CD8-positive, alpha-beta memory T cell (primary cell): ENCODE measurements around the gene NXF1. TPM values are rescaled to one million over a fixed set of nuclear protein-coding genes. Genes with fewer than 3 reads are reported as not detected.
"Not testable (repeated sequence)": the region's sequence is repeated elsewhere in the genome, so short reads cannot be mapped to it uniquely, and the experiment has no call there.

Source experiments
- CTCF ChIA-PET: fragments of 350-600 bp; sonication (Branson Sonifier 250); formaldehyde crosslinking; loops from one replicate; lab custom pipeline; 2021; ENCODE audit warnings: antibody characterized with exemption; lab: Charles Lee
- POLR2A ChIA-PET: fragments of 350-600 bp; sonication (Branson Sonifier 250); formaldehyde crosslinking; loops from one replicate; lab custom pipeline; 2021; ENCODE audit warnings: antibody characterized with exemption; lab: Charles Lee
- DNase-seq, 5 donors: peaks; one replicate each; pipeline versions ENCODE4 v3.0.0 to v3.0.0-alpha.2; 2020 to 2022; ENCODE audit warnings: mixed read lengths in 1 of 5
- H3K27ac ChIP-seq: one replicate; pipeline ENCODE4 v1.7.0; 2013; ENCODE audit warnings: low read depth, mild to moderate bottlenecking, low read length, moderate library complexity
- H3K27me3 ChIP-seq: 2 replicates; pipeline ENCODE4 v1.7.0; 2013; ENCODE audit warnings: low read length, mild to moderate bottlenecking; ENCODE audit not compliant: insufficient read depth, poor library complexity, severe bottlenecking
- H3K36me3 ChIP-seq: 2 replicates; pipeline ENCODE4 v1.7.0; 2013; ENCODE audit warnings: mild to moderate bottlenecking, low read length, moderate library complexity; ENCODE audit not compliant: insufficient read depth
- H3K4me1 ChIP-seq: 2 replicates; pipeline ENCODE4 v1.7.0; 2013; ENCODE audit warnings: mild to moderate bottlenecking, low read length, moderate library complexity; ENCODE audit not compliant: insufficient read depth
- H3K4me3 ChIP-seq: 2 replicates; pipeline ENCODE4 v1.7.0; 2013; ENCODE audit warnings: mild to moderate bottlenecking, low read length
- H3K9me3 ChIP-seq: 2 replicates; pipeline ENCODE4 v1.7.0; 2013; ENCODE audit warnings: mild to moderate bottlenecking, low read length
- H3K27ac Mint-ChIP-seq, 8 donors: one replicate each; pipeline ENCODE4 v1.8.0; 2020 to 2021; ENCODE audit warnings: mixed read lengths in 8 of 8, mild to moderate bottlenecking in 6 of 8, inconsistent platforms in 3 of 8, moderate library complexity in 3 of 8
- H3K27me3 Mint-ChIP-seq, 2 donors: one replicate each; pipeline ENCODE4 v1.8.0; 2020 to 2021; ENCODE audit warnings: mixed read lengths in 2 of 2, mild to moderate bottlenecking in 1 of 2, moderate library complexity in 1 of 2
- H3K36me3 Mint-ChIP-seq, 3 donors: one replicate each; pipeline ENCODE4 v1.8.0; 2020 to 2021; ENCODE audit warnings: mixed read lengths in 3 of 3, inconsistent platforms in 1 of 3, mild to moderate bottlenecking in 1 of 3
- H3K4me1 Mint-ChIP-seq, 3 donors: one replicate each; pipeline ENCODE4 v1.8.0; 2020 to 2021; ENCODE audit warnings: mixed read lengths in 3 of 3, inconsistent platforms in 1 of 3, mild to moderate bottlenecking in 1 of 3
- H3K4me3 Mint-ChIP-seq, 7 donors: one replicate each; pipeline ENCODE4 v1.8.0; 2020 to 2021; ENCODE audit warnings: mixed read lengths in 7 of 7, mild to moderate bottlenecking in 6 of 7, moderate library complexity in 4 of 7, inconsistent platforms in 2 of 7
- H3K9me3 Mint-ChIP-seq, 5 donors: one replicate each; pipeline ENCODE4 v1.8.0; 2020 to 2022; ENCODE audit warnings: mixed read lengths in 5 of 5, mild to moderate bottlenecking in 3 of 5, moderate library complexity in 2 of 5, inconsistent platforms in 1 of 5
- polyA plus RNA-seq: library from polyadenylated mRNA; unstranded; fragments of 300-500 nt; fragmentation: Illumina TruSeq; gene quantifications from one replicate; pipeline ENCODE4 v1.2.3, GENCODE V29; 2021
- total RNA-seq, 2 experiments: library from RNA; stranded (reverse); gene quantifications; one replicate each; pipeline ENCODE4 v1.2.3, GENCODE V29; 2021

NXF1 gene
- total and polyA plus RNA-seq, 3 experiments from 2014 or later = 81.2 to 126 (median 112) TPM

GRCh38 chr11:62850911-62851806, 45.9 kb upstream of the NXF1 start:
- H3K4me3 ChIP-seq = no peak overlapping the region
- no peaks in the 10 kb centered on the region for H3K27me3 ChIP-seq
- ChIA-PET CTCF (interaction anchor here (1.5 kb wide), 1 partner anchor 10 kb away, joined by 5 read pairs; no protein-coding TSS in a partner anchor), POLR2A (interaction anchor here (0.9 to 8.5 kb wide), 4 partner anchors 10 to 298 kb away, joined by 5 to 215 read pairs (median 5); partner anchors contain the start of genes TEX54, WDR74 and ZBTB3)
- H3K4me1 ChIP-seq = peaks cover 41% of the 10 kb centered on the region
- no peaks in the 10 kb centered on the region for H3K9me3 ChIP-seq
- no peak for DNase-seq
- H3K36me3 Mint-ChIP-seq = peaks cover 6 to 52% (median 24%) of the 10 kb centered on the region in 3 donors
- peak overlapping the region; percentile 58 to 92 (median 86) for H3K27ac Mint-ChIP-seq
- H3K36me3 ChIP-seq = peaks cover 35% of the 10 kb centered on the region
- no peak overlapping the region for H3K27ac ChIP-seq
- H3K27me3 Mint-ChIP-seq = peaks cover 0 to 6% of the 10 kb centered on the region in 2 donors
- peaks cover 0 to 5% (median 0%) of the 10 kb centered on the region in 5 donors for H3K9me3 Mint-ChIP-seq
- peaks cover 42 to 62% (median 45%) of the 10 kb centered on the region in 3 donors for H3K4me1 Mint-ChIP-seq
- H3K4me3 Mint-ChIP-seq = peak overlapping the region in 2 of 7 donors; percentile 2 to 89

GRCh38 chr11:62847767-62848314, 42.6 kb upstream of the NXF1 start:
- peaks cover 15% of the 10 kb centered on the region for H3K36me3 ChIP-seq
- H3K27me3 ChIP-seq = no peaks in the 10 kb centered on the region
- no peak overlapping the region for H3K4me3 ChIP-seq
- H3K9me3 ChIP-seq = no peaks in the 10 kb centered on the region
- peaks cover 10 to 34% (median 15%) of the 10 kb centered on the region in 3 donors for H3K4me1 Mint-ChIP-seq
- CTCF ChIA-PET = interaction anchor here (0.7 kb wide), 1 partner anchor 236 kb away, joined by 4 read pairs; no protein-coding TSS in a partner anchor
- H3K36me3 Mint-ChIP-seq = peaks cover 6 to 20% (median 9%) of the 10 kb centered on the region in 3 donors
- H3K9me3 Mint-ChIP-seq = no peaks in the 10 kb centered on the region
- H3K4me1 ChIP-seq = peaks cover 18% of the 10 kb centered on the region
- DNase-seq = no peak
- H3K27me3 Mint-ChIP-seq = no peaks in the 10 kb centered on the region
- no peak overlapping the region for H3K27ac ChIP-seq
- peak overlapping the region in 2 of 8 donors; percentile 30 to 76 for H3K27ac Mint-ChIP-seq
- POLR2A ChIA-PET = no interaction called here
- H3K4me3 Mint-ChIP-seq = no peak overlapping the region

GRCh38 chr11:62846177-62846576, 40.9 kb upstream of the NXF1 start:
- no peak overlapping the region for H3K27ac Mint-ChIP-seq
- H3K4me3 ChIP-seq = no peak overlapping the region
- H3K4me1 ChIP-seq = peaks cover 11% of the 10 kb centered on the region
- no peak overlapping the region for H3K27ac ChIP-seq
- H3K36me3 Mint-ChIP-seq = peaks cover 0 to 3% (median 0%) of the 10 kb centered on the region in 3 donors
- CTCF ChIA-PET = interaction anchor here (1.9 kb wide), 1 partner anchor 9 kb away, joined by 4 read pairs; no protein-coding TSS in a partner anchor
- POLR2A ChIA-PET = interaction anchor here (0.6 kb wide), 1 partner anchor 1421 kb away, joined by 7 read pairs; no protein-coding TSS in a partner anchor
- H3K4me3 Mint-ChIP-seq = no peak overlapping the region
- H3K4me1 Mint-ChIP-seq = peaks cover 0 to 17% (median 0%) of the 10 kb centered on the region in 3 donors
- DNase-seq = no peak
- no peaks in the 10 kb centered on the region for H3K9me3 Mint-ChIP-seq
- H3K27me3 Mint-ChIP-seq = no peaks in the 10 kb centered on the region
- H3K27me3 ChIP-seq = no peaks in the 10 kb centered on the region
- H3K36me3 ChIP-seq = no peaks in the 10 kb centered on the region
- H3K9me3 ChIP-seq = no peaks in the 10 kb centered on the region

GRCh38 chr11:62844154-62844553, 38.9 kb upstream of the NXF1 start:
- Histone ChIP-seq H3K36me3 (no peaks in the 10 kb centered on the region), H3K27me3 (no peaks in the 10 kb centered on the region), H3K27ac (no peak overlapping the region), H3K4me3 (no peak overlapping the region), H3K4me1 (peaks cover 10% of the 10 kb centered on the region), H3K9me3 (no peaks in the 10 kb centered on the region)
- Mint-ChIP-seq H3K4me3 (no peak overlapping the region), H3K27me3 (peaks cover 0 to 1% of the 10 kb centered on the region in 2 donors), H3K9me3 (no peaks in the 10 kb centered on the region), H3K36me3 (peaks cover 0 to 9% (median 0%) of the 10 kb centered on the region in 3 donors), H3K4me1 (peaks cover 13 to 15% (median 15%) of the 10 kb centered on the region in 3 donors), H3K27ac (no peak overlapping the region)
- POLR2A ChIA-PET = interaction anchor here (1.3 kb wide), 2 partner anchors 10 to 11 kb away, joined by 4 to 5 read pairs; no protein-coding TSS in a partner anchor
- CTCF ChIA-PET = no interaction called here
- DNase-seq = no peak

GRCh38 chr11:62843466-62843865, 38.2 kb upstream of the NXF1 start:
- CTCF ChIA-PET = no interaction called here
- Mint-ChIP-seq H3K4me3 (peak overlapping the region in 1 of 7 donors; percentile 41), H3K9me3 (no peaks in the 10 kb centered on the region), H3K27ac (peak overlapping the region in 2 of 8 donors; percentile 40 to 58), H3K36me3 (peaks cover 0 to 11% (median 0%) of the 10 kb centered on the region in 3 donors), H3K27me3 (peaks cover 0 to 1% of the 10 kb centered on the region in 2 donors), H3K4me1 (peaks cover 17 to 20% (median 20%) of the 10 kb centered on the region in 3 donors)
- Histone ChIP-seq H3K27me3 (no peaks in the 10 kb centered on the region), H3K4me1 (peaks cover 15% of the 10 kb centered on the region), H3K36me3 (no peaks in the 10 kb centered on the region), H3K4me3 (no peak overlapping the region), H3K27ac (no peak overlapping the region), H3K9me3 (no peaks in the 10 kb centered on the region)
- DNase-seq = no peak
- POLR2A ChIA-PET = interaction anchor here (0.7 to 5.0 kb wide), 2 partner anchors 9 to 87 kb away, joined by 11 to 215 read pairs; no protein-coding TSS in a partner anchor

GRCh38 chr11:62842891-62843290, 37.7 kb upstream of the NXF1 start:
- not testable (repeated sequence) for H3K27me3 Mint-ChIP-seq

GRCh38 chr11:62842171-62842741, 37.0 kb upstream of the NXF1 start:
- Histone ChIP-seq H3K9me3 (no peaks in the 10 kb centered on the region), H3K4me1 (peaks cover 23% of the 10 kb centered on the region), H3K27ac (peak overlapping the region; percentile 98), H3K36me3 (no peaks in the 10 kb centered on the region), H3K27me3 (no peaks in the 10 kb centered on the region), H3K4me3 (peak overlapping the region; percentile 67)
- ChIA-PET POLR2A (interaction anchor here (0.6 to 5.0 kb wide), 15 partner anchors 10 to 398 kb away, joined by 3 to 215 read pairs (median 4); partner anchors contain the start of genes HNRNPUL2, LBHD1, POLR2G and STX5), CTCF (interaction anchor here (0.7 to 3.0 kb wide), 4 partner anchors 13 to 56 kb away, joined by 3 to 26 read pairs (median 4); partner anchors contain the start of gene TMEM179B)
- H3K9me3 Mint-ChIP-seq = no peaks in the 10 kb centered on the region
- no peak overlapping the region for H3K27ac Mint-ChIP-seq
- H3K36me3 Mint-ChIP-seq = peaks cover 0 to 16% (median 0%) of the 10 kb centered on the region in 3 donors
- no peak overlapping the region for H3K4me3 Mint-ChIP-seq
- peaks cover 0 to 1% of the 10 kb centered on the region in 2 donors for H3K27me3 Mint-ChIP-seq
- peak in 3 of 5 donors; percentile 19 to 57 (median 37) for DNase-seq
- H3K4me1 Mint-ChIP-seq = peaks cover 22 to 26% (median 26%) of the 10 kb centered on the region in 3 donors

More at GRCh38 chr11:62842891-62843290, 37.7 kb upstream of the NXF1 start:
- H3K27ac ChIP-seq, H3K27ac Mint-ChIP-seq, H3K9me3 Mint-ChIP-seq, DNase-seq, H3K9me3 ChIP-seq, H3K36me3 ChIP-seq, H3K4me3 ChIP-seq, H3K4me3 Mint-ChIP-seq, H3K27me3 ChIP-seq: not testable (repeated sequence)
- peaks cover 18% of the 10 kb centered on the region for H3K4me1 ChIP-seq
- Mint-ChIP-seq H3K36me3 (peaks cover 0 to 11% (median 0%) of the 10 kb centered on the region in 3 donors), H3K4me1 (peaks cover 17 to 21% (median 20%) of the 10 kb centered on the region in 3 donors)
- ChIA-PET POLR2A (interaction anchor here (0.6 to 5.0 kb wide), 11 partner anchors 10 to 398 kb away, joined by 3 to 215 read pairs (median 4); partner anchors contain the start of genes POLR2G, STX5, TEX54 and ZBTB3), CTCF (interaction anchor here (0.7 to 1.0 kb wide), 3 partner anchors 14 to 56 kb away, joined by 3 to 4 read pairs (median 3); partner anchors contain the start of gene TMEM179B)
